ENCODE results near the gene RGS6.

GRCh38 chr14:72389200-72389599 lies 457.0 kb downstream of the RGS6 start:
- no peak for TF ChIP-seq YY1 (IDR thresholded peaks at IDR 0.05; ENCODE audit: insufficient read depth, insufficient read length)
- no peak for TF ChIP-seq ZNF274 (IDR thresholded peaks at IDR 0.05; ENCODE audit: low read depth, low read length)
